ENCODE data around the gene BICDL1. TPM values are rescaled to one million over a fixed set of nuclear protein-coding genes. Genes with fewer than 3 reads are reported as not detected.

BICDL1 gene
- total RNA-seq, 1 experiment from 2014 or later, result 18.2 TPM

- POLR2A ChIA-PET, result no interaction called here
- no peaks in the 10 kb centered on the region for H3K9me2 ChIP-seq (ENCODE audit: insufficient read depth)
- no TSS peak for BruUV-seq (replicated peaks)
Observed at GRCh38 chr12:119946213-119946612, 42.8 kb upstream of the BICDL1 start.

More at GRCh38 chr12:119946213-119946612, 42.8 kb upstream of the BICDL1 start:
- H3K36me3 ChIP-seq (ENCODE audit: control insufficient read depth in 1 of 2, insufficient read depth in 2 of 2, low read length in 2 of 2), result no peaks in the 10 kb centered on the region
- H2AFZ ChIP-seq (ENCODE audit: low read depth, low read length, poor library complexity, severe bottlenecking), result no peak overlapping the region
- H3K9me3 ChIP-seq (ENCODE audit: control insufficient read depth in 1 of 2, insufficient read depth in 1 of 2, low read depth in 1 of 2, low read length in 2 of 2), result no peaks in the 10 kb centered on the region
- H3K4me3 ChIP-seq (replicated peaks in 1 of 2; ENCODE audit: low read depth in 1 of 2, low read length in 2 of 2), result no peak overlapping the region
- ChIA-PET RAD21 (ENCODE audit: low non-redundant PET in 1 of 2, low total read pairs in 2 of 2, uncharacterized antibody in 2 of 2, unreplicated experiment in 2 of 2) (no interaction called here), CTCF (no interaction called here)
- intact Hi-C loops (cut with micrococcal nuclease), result no loop called here
- no peaks in the 10 kb centered on the region for H3K79me2 ChIP-seq (ENCODE audit: insufficient read depth, low read length)
- ATAC-seq (no peak), DNase-seq (ENCODE audit: low read depth, low spot score) (no peak)
- no peaks in the 10 kb centered on the region for H4K20me1 ChIP-seq (ENCODE audit: insufficient read depth)
- H3K9ac ChIP-seq (ENCODE audit: low read length), result no peak overlapping the region
- H3K4me2 ChIP-seq (ENCODE audit: low read length), result no peak overlapping the region
- no peak for TF ChIP-seq YY1 (IDR thresholded peaks at IDR 0.05; ENCODE audit: extremely low read depth, insufficient replicate concordance, low read depth, low read length)
- TF ChIP-seq RAD21 (IDR thresholded peaks at IDR 0.05; ENCODE audit: low read depth), result no peak
- TF ChIP-seq POLR2AphosphoS5 (IDR thresholded peaks at IDR 0.05; ENCODE audit: low read depth, low read length), result no peak
- TF ChIP-seq FOSL1 (IDR thresholded peaks at IDR 0.05; ENCODE audit: low read depth), result no peak
- TF ChIP-seq, protein P1, sequence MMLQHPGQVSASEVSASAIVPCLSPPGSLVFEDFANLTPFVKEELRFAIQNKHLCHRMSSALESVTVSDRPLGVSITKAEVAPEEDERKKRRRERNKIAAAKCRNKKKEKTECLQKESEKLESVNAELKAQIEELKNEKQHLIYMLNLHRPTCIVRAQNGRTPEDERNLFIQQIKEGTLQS (IDR thresholded peaks at IDR 0.05), result no peak
- no peak for TF ChIP-seq EZH2phosphoT487 (IDR thresholded peaks at IDR 0.05; ENCODE audit: borderline replicate concordance)
- TF ChIP-seq, protein P2, sequence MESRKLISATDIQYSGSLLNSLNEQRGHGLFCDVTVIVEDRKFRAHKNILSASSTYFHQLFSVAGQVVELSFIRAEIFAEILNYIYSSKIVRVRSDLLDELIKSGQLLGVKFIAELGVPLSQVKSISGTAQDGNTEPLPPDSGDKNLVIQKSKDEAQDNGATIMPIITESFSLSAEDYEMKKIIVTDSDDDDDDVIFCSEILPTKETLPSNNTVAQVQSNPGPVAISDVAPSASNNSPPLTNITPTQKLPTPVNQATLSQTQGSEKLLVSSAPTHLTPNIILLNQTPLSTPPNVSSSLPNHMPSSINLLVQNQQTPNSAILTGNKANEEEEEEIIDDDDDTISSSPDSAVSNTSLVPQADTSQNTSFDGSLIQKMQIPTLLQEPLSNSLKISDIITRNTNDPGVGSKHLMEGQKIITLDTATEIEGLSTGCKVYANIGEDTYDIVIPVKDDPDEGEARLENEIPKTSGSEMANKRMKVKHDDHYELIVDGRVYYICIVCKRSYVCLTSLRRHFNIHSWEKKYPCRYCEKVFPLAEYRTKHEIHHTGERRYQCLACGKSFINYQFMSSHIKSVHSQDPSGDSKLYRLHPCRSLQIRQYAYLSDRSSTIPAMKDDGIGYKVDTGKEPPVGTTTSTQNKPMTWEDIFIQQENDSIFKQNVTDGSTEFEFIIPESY (IDR thresholded peaks at IDR 0.05; ENCODE audit: extremely low read depth, insufficient replicate concordance, low read length), result no peak
- no peak for TF ChIP-seq TCF7L2 (IDR thresholded peaks at IDR 0.05; ENCODE audit: borderline replicate concordance, extremely low read depth, insufficient read depth, insufficient read length)
- TF ChIP-seq SP1 (IDR thresholded peaks at IDR 0.05; ENCODE audit: low read depth), result no peak
- TF ChIP-seq SRF (IDR thresholded peaks at IDR 0.05; ENCODE audit: low read depth), result no peak
- no peak for TF ChIP-seq REST (IDR thresholded peaks at IDR 0.05; ENCODE audit: low read depth)
- TF ChIP-seq ZNF274 (IDR thresholded peaks at IDR 0.05; ENCODE audit: low read depth, low read length), result no peak
- TF ChIP-seq, protein P3, sequence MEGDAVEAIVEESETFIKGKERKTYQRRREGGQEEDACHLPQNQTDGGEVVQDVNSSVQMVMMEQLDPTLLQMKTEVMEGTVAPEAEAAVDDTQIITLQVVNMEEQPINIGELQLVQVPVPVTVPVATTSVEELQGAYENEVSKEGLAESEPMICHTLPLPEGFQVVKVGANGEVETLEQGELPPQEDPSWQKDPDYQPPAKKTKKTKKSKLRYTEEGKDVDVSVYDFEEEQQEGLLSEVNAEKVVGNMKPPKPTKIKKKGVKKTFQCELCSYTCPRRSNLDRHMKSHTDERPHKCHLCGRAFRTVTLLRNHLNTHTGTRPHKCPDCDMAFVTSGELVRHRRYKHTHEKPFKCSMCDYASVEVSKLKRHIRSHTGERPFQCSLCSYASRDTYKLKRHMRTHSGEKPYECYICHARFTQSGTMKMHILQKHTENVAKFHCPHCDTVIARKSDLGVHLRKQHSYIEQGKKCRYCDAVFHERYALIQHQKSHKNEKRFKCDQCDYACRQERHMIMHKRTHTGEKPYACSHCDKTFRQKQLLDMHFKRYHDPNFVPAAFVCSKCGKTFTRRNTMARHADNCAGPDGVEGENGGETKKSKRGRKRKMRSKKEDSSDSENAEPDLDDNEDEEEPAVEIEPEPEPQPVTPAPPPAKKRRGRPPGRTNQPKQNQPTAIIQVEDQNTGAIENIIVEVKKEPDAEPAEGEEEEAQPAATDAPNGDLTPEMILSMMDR (IDR thresholded peaks at IDR 0.05 in 2 of 3, conservative IDR thresholded peaks at IDR 0.05 in 1 of 3; ENCODE audit: borderline replicate concordance in 1 of 3, insufficient read depth in 1 of 3, low read depth in 2 of 3, low read length in 2 of 3), result no peak
- no peak for TF ChIP-seq CEBPB (IDR thresholded peaks at IDR 0.05; ENCODE audit: low read depth)
- peaks cover 5 to 8% of the 10 kb centered on the region in 2 experiments for H3K4me1 ChIP-seq (ENCODE audit: control insufficient read depth in 1 of 2, insufficient read depth in 2 of 2, low read length in 2 of 2)
- H3K27ac ChIP-seq (ENCODE audit: low read depth, low read length), result no peak overlapping the region
- no peaks in the 10 kb centered on the region for H3K27me3 ChIP-seq (ENCODE audit: insufficient read depth, low read length)
